NAMALWA (cell line): ENCODE results near the gene RNU6-1.

Experiments
- DNase-seq: peaks from one replicate; pipeline ENCODE4 v3.0.0-alpha.2; 2015; ENCODE audit warnings: low spot score

Gene RNU6-1

GRCh38 chr15:67839929-67840748, at the start of gene RNU6-1:
Gene RNU6-1, minus strand, starts transcription at chr15:67840045.
- peak; percentile 97 for DNase-seq

- no peak for DNase-seq
Measured at GRCh38 chr15:67887776-67888175, 47.9 kb upstream of the RNU6-1 start.

GRCh38 chr15:67885861-67886260, 46.0 kb upstream of the RNU6-1 start:
- no peak for DNase-seq

- DNase-seq = no peak
Measured at GRCh38 chr15:67885175-67885523, 45.3 kb upstream of the RNU6-1 start.

GRCh38 chr15:67884514-67885174, 44.8 kb upstream of the RNU6-1 start:
- no peak for DNase-seq

- DNase-seq = no peak
Measured at GRCh38 chr15:67884009-67884408, 44.2 kb upstream of the RNU6-1 start.

GRCh38 chr15:67883234-67883773, 43.5 kb upstream of the RNU6-1 start:
- no peak for DNase-seq

GRCh38 chr15:67882487-67883233, 42.8 kb upstream of the RNU6-1 start:
- peak; percentile 35 for DNase-seq

GRCh38 chr15:67880651-67881182, 40.9 kb upstream of the RNU6-1 start:
- DNase-seq = no peak

GRCh38 chr15:67879440-67880129, 39.7 kb upstream of the RNU6-1 start:
- DNase-seq = no peak

GRCh38 chr15:67878712-67879206, 38.9 kb upstream of the RNU6-1 start:
- DNase-seq = no peak

- DNase-seq = no peak
Measured at GRCh38 chr15:67873777-67874176, 33.9 kb upstream of the RNU6-1 start.

- DNase-seq = no peak
Measured at GRCh38 chr15:67870868-67871408, 31.1 kb upstream of the RNU6-1 start.

GRCh38 chr15:67869701-67870100, 29.9 kb upstream of the RNU6-1 start:
- no peak for DNase-seq

GRCh38 chr15:67865766-67866165, 25.9 kb upstream of the RNU6-1 start:
- DNase-seq = no peak

- no peak for DNase-seq
Measured at GRCh38 chr15:67865331-67865730, 25.5 kb upstream of the RNU6-1 start.

GRCh38 chr15:67863442-67863987, 23.7 kb upstream of the RNU6-1 start:
- DNase-seq = peak; percentile 85

GRCh38 chr15:67862750-67863441, 23.1 kb upstream of the RNU6-1 start:
- no peak for DNase-seq

GRCh38 chr15:67861983-67862382, 22.1 kb upstream of the RNU6-1 start:
- no peak for DNase-seq

GRCh38 chr15:67859331-67859946, 19.6 kb upstream of the RNU6-1 start:
- DNase-seq = no peak
